Activated T-helper 17 cell treated with anti-CD3 and anti-CD28 coated beads, Interleukin-2, amount 50 U/mL, for 72 hours (primary cell): ENCODE data around the gene RUNDC3A. TPM values are rescaled to one million over a fixed set of nuclear protein-coding genes. Genes with fewer than 3 reads are reported as not detected.
A peak's percentile ranks its signal among the peaks of the same experiment; 100 is the strongest.
"Not testable (repeated sequence)": the region's sequence is repeated elsewhere in the genome, so short reads cannot be mapped to it uniquely, and the experiment has no call there.

Experiments used
- ATAC-seq: fragments of 150-1000 bp; cut with Tn5 transposase; replicated peaks from 2 replicates; pipeline ENCODE4 v1.10.0; 2021; ENCODE audit warnings: mild to moderate bottlenecking, moderate library complexity
- H3K27ac Mint-ChIP-seq: one replicate; pipeline ENCODE4 v1.8.0; 2022; ENCODE audit warnings: mixed read lengths
- H3K27me3 Mint-ChIP-seq: one replicate; pipeline ENCODE4 v1.8.0; 2022; ENCODE audit warnings: mixed read lengths
- H3K36me3 Mint-ChIP-seq: one replicate; pipeline ENCODE4 v1.8.0; 2022; ENCODE audit warnings: low read depth, mild to moderate bottlenecking, mixed read lengths
- H3K4me1 Mint-ChIP-seq: one replicate; pipeline ENCODE4 v1.8.0; 2022; ENCODE audit warnings: mixed read lengths
- H3K4me3 Mint-ChIP-seq: one replicate; pipeline ENCODE4 v1.8.0; 2022; ENCODE audit warnings: mild to moderate bottlenecking, mixed read lengths
- H3K9me3 Mint-ChIP-seq: one replicate; pipeline ENCODE4 v1.8.0; 2022; ENCODE audit warnings: mixed read lengths
- total RNA-seq, 2 donors: library from RNA; stranded (reverse); gene quantifications; one replicate each; pipeline ENCODE4 v1.2.3, GENCODE V29; 2022

RUNDC3A gene
- total RNA-seq, 2 donors from 2014 or later: 0.41 to 0.53 TPM

DNA sequence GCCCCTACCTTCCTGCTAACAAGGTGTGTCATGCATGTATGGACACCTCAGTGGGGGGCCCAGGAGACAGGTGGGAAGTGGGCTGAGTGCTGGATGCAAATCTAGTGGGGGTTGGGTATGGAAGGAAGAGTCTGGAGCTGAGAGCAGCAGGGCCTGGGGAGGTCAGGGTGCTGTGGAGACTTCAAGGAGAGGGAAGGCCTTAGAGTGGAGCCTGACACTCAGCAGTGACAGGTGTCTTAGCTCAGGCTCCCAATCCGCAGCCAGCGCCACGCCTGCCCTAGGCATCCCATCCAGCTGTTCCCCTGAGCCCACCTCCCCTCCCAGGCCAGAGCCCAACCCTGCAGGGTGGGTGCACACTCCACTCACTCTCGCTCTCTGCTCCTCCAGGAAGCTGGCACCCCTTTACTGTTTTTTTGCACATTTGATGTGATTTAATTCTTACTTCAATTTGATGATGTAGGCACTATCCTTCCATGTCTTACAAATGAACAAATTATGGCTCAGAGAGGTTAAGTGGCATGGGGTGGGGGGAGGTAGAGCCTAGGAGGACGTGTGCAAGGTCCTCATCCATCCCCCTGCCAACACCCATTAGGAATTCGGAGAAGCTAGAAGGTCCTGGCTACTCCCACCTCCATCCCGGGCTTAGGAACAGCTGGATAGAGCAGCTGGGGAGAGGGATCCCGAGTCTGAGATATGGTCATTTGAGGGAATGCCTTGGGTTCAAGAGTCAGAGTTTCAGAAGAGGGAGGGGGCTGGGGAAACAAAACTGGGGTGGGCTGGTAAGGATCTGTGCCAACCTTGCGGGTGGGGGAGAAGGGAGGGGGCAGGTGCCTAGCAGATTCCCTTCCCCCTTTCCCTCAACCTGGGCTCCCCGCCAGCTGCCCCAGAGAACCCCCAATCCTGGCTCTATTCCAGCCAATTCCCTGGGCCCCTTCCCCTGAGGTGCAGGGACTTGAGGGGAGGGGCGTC lies 53.2 kb downstream of the RUNDC3A start:
- Mint-ChIP-seq H3K27ac (no peak overlapping the region), H3K9me3 (no peaks in the 10 kb centered on the region), H3K4me3 (no peak overlapping the region), H3K36me3 (no peaks in the 10 kb centered on the region), H3K27me3 (peaks cover 4% of the 10 kb centered on the region), H3K4me1 (peaks cover 6% of the 10 kb centered on the region)
- ATAC-seq: no peak

DNA sequence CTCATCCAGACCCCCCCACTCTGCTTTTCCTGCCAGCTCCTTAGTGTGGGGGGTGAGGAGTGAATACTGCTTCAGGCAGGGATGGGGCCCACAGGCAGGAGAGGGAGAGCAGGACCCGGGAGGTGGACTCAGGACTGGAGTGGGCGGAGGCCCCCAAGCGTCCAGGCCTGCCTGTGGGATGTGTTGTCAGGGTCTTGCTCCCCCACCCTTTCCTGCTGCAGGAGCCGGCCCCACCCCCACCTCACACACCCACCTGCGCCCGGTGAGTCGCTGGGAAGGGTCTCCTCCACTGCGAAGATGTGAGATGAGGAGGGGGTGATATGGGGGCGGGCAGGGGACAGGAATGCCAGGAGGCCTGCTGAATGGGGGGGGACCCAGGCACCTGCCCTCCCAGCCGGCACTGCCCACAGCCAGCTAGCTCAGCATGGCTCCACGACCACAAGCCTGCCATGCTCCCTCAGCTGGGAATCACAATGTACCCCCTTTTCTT lies 54.1 kb downstream of the RUNDC3A start:
- peaks cover 8% of the 10 kb centered on the region for H3K27me3 Mint-ChIP-seq
- no peaks in the 10 kb centered on the region for H3K36me3 Mint-ChIP-seq
- H3K27ac Mint-ChIP-seq: no peak overlapping the region
- ATAC-seq: no peak
- peaks cover 6% of the 10 kb centered on the region for H3K4me1 Mint-ChIP-seq
- no peaks in the 10 kb centered on the region for H3K9me3 Mint-ChIP-seq
- H3K4me3 Mint-ChIP-seq: peak overlapping the region; percentile 42

DNA sequence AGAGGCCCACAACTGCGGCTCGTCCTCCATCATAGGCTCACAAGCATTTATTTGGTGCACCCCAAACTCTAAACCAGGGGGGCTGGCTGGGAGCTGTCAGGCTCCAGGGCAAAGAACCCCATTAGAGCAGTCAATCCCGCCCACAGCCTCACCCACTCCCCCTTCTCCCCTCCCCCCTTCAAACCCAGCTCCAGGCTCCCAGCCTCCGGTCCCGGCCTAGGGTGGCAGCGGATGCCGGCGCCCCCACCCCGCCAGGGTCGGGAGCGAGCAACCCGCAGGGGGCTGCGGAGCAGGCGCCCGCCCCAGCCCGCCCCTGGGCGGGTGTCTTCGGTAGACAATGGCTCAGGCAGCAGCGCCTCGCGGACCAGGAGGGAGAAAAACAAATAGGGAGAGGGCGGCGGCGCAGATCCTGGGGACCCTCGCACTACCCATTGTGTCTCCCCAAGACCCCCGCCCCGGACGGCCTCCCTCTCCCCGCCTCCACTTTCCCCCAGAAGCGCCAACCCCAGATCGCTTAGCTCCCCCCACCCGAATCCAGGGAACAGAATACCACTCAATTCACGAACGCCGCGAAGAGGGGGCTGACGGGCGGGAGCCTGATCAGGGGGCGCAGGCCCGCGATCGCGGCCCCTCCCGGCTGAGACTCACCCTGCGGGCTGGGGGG lies 54.7 kb downstream of the RUNDC3A start:
- peak; percentile 50 for ATAC-seq
- no peak overlapping the region for H3K27ac Mint-ChIP-seq
- peak overlapping the region; percentile 42 for H3K4me3 Mint-ChIP-seq
- no peaks in the 10 kb centered on the region for H3K9me3 Mint-ChIP-seq
- peaks cover 6% of the 10 kb centered on the region for H3K4me1 Mint-ChIP-seq
- H3K36me3 Mint-ChIP-seq: no peaks in the 10 kb centered on the region
- peaks cover 12% of the 10 kb centered on the region for H3K27me3 Mint-ChIP-seq

DNA sequence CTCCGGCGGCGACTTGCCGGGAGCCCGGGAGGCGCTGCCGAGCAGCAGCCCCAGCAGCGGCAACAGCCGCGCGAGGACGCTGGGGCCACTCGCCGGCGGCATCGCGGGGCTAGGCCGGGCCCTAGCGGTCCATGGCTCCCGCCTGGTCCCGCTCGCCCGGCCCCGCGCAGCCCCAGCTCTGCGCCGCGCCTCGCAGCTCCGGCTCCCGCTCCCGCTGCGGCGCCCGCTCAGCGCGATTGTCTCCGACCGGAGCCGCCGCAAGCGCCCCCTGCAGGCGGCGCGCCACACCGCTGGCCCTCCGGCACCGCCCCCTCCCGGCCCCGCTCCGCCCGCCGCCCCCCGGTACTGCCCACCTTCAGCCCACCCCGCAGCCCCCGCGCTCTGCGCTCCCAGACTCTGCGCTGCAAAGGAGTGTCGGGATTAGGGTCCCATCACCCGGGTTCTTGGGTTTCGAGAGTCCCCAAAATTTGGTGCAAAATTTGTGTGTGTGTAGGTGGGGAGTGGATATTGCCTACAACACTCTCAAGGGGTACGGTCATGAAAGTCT lies 55.3 kb downstream of the RUNDC3A start, which contains the start of gene FAM171A2:
FAM171A2 (minus strand) TSS at position 241 of the 547 bp plus-strand sequence; CDS start at position 102, 139 bp downstream.
- H3K9me3 Mint-ChIP-seq: no peaks in the 10 kb centered on the region
- H3K36me3 Mint-ChIP-seq: no peaks in the 10 kb centered on the region
- peak within 1 kb of the TSS; percentile 58 for H3K4me3 Mint-ChIP-seq
- H3K27me3 Mint-ChIP-seq: peaks cover 12% of the 10 kb centered on the region
- peaks cover 6% of the 10 kb centered on the region for H3K4me1 Mint-ChIP-seq
- H3K27ac Mint-ChIP-seq: no peak within 1 kb of the TSS
- ATAC-seq: peak; percentile 93

DNA sequence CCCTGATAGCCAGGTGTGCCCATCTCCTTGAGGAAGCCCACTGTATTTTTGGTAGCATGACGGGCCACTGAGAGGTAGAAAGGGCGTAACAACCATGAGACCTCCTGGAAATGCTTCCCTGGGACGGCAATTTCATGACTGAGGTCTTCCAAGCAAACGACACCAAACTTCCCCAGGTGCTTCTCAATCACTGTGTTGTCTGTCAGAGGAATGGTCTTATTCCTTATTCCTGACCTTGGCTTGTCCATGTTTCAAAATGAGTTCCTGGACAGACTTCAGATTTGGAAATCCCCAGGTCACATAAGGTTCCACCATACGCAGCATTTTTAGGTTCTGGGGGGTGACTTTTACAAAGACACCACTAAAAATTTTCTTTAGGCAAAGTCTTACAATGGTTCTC lies 56.6 kb downstream of the RUNDC3A start:
- not testable (repeated sequence) for H3K36me3 Mint-ChIP-seq, H3K4me1 Mint-ChIP-seq, H3K27ac Mint-ChIP-seq, ATAC-seq, H3K9me3 Mint-ChIP-seq
- peak overlapping the region; percentile 58 for H3K4me3 Mint-ChIP-seq
- H3K27me3 Mint-ChIP-seq: peaks cover 12% of the 10 kb centered on the region

DNA sequence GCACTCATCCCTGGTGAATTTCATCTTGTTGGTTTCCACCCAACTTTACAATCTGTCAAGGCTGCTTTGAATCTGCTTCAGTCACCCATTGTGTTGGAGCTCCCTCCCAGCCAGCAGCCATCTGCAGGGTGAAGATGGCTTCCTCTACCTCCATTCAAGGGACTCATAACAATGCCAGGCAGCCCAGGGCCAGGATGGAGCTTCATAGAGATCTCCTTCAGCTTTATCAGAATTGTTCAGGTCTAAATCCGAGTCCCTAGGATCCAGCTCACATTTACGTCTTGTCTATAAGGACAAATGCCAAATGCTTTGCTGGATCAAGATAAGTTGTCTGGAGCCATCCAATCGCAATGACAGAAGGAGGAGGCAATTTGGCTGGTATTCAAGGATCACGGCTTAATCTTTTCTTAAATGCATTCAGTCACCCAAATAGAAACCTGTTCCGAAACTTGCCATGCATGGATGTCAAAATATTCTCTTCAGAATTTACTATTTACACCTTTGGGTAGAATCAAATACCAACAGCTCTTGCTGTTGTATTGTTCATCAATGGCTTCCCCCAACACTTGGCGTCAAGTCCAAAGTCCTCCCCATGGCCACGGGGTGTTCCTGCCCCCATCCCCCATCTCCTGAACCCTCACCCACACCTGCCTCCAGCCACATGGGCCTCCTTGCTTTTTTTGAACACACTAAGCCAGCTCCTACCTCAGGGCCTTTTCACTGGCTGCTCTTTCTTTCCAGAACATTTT lies 59.0 kb downstream of the RUNDC3A start:
- no peaks in the 10 kb centered on the region for H3K36me3 Mint-ChIP-seq
- no peak overlapping the region for H3K27ac Mint-ChIP-seq
- no peaks in the 10 kb centered on the region for H3K9me3 Mint-ChIP-seq
- ATAC-seq: no peak
- H3K4me3 Mint-ChIP-seq: no peak overlapping the region
- no peaks in the 10 kb centered on the region for H3K4me1 Mint-ChIP-seq
- peaks cover 12% of the 10 kb centered on the region for H3K27me3 Mint-ChIP-seq

Other genes starting within 250 kb of the RUNDC3A start
- 10 to 100 TPM; 78.6 to 87.6 TPM for gene LSM12, start 241.9 kb upstream of the RUNDC3A start, total RNA-seq
- 10 to 100 TPM; 14.9 to 22.8 TPM for gene G6PC3, start 237.9 kb upstream of the RUNDC3A start, total RNA-seq
- gene HDAC5, start 185.0 kb upstream of the RUNDC3A start, total RNA-seq: 10 to 100 TPM; 11.0 to 45.4 TPM
- 10 to 100 TPM; 17.9 to 23.2 TPM for gene HROB, start 166.7 kb upstream of the RUNDC3A start, total RNA-seq
- gene ASB16, start 137.9 kb upstream of the RUNDC3A start, total RNA-seq: under 1 TPM; 0.22 to 0.58 TPM
- 10 to 100 TPM; 26.6 to 39.6 TPM for gene TMUB2, start 121.6 kb upstream of the RUNDC3A start, total RNA-seq
- gene ATXN7L3, start 108.7 kb upstream of the RUNDC3A start, total RNA-seq: 10 to 100 TPM; 65.5 to 89.1 TPM
- 100 to 1,000 TPM in 1 of 2 donors, 10 to 100 TPM in 1; 94.2 to 135 TPM for gene UBTF, start 88.9 kb upstream of the RUNDC3A start, total RNA-seq
- gene SLC4A1, start 40.5 kb upstream of the RUNDC3A start, total RNA-seq: not detected
- 100 to 1,000 TPM in 1 of 2 donors, 10 to 100 TPM in 1; 60.3 to 114 TPM for gene SLC25A39, start 16.2 kb downstream of the RUNDC3A start, total RNA-seq
- gene GRN, start 36.7 kb downstream of the RUNDC3A start, total RNA-seq: 10 to 100 TPM; 48.5 to 54.5 TPM
- under 1 TPM; 0.17 to 0.32 TPM for gene FAM171A2, start 55.3 kb downstream of the RUNDC3A start, total RNA-seq
- 1 to 10 TPM; 2.2 to 3.7 TPM for gene ITGA2B, start 81.0 kb downstream of the RUNDC3A start, total RNA-seq
- gene GPATCH8, start 194.8 kb downstream of the RUNDC3A start, total RNA-seq: 10 to 100 TPM; 40.3 to 43.7 TPM
- gene FZD2, start 248.9 kb downstream of the RUNDC3A start, total RNA-seq: not detected